ENCODE results near the gene PIGA. TPM values are rescaled to one million over a fixed set of nuclear protein-coding genes. Genes with fewer than 3 reads are reported as not detected.

The PIGA gene
- total and polyA plus RNA-seq, 2 donors from 2014 or later, result 5.7 to 15.5 TPM

GRCh38 chrX:15382813-15383212 lies 47.5 kb upstream of the PIGA start:
- Histone ChIP-seq H3K27me3 (ENCODE audit: control insufficient read depth, insufficient read depth, low read length) (peaks cover 2% of the 10 kb centered on the region), H3K36me3 (ENCODE audit: control insufficient read depth in 2 of 3, insufficient read depth in 3 of 3, low read length in 3 of 3) (no peaks in the 10 kb centered on the region), H3K9ac (ENCODE audit: low read length in 3 of 3) (no peak overlapping the region), H3K9me3 (ENCODE audit: control insufficient read depth in 2 of 3, insufficient read depth in 1 of 3, low read length in 3 of 3) (no peaks in the 10 kb centered on the region), H3K27ac (ENCODE audit: low read depth in 2 of 2, low read length in 2 of 2) (no peak overlapping the region), H3K4me1 (ENCODE audit: control insufficient read depth in 2 of 3, insufficient read depth in 2 of 3, low read depth in 1 of 3, low read length in 3 of 3) (no peaks in the 10 kb centered on the region), H3K4me3 (ENCODE audit: low read length in 3 of 3) (no peak overlapping the region)
- TF ChIP-seq CTCF (IDR thresholded peaks at IDR 0.05; ENCODE audit: borderline replicate concordance, extremely low read depth, insufficient read depth), result no peak
- intact Hi-C loops (cut with DNase I), result no loop called here
- FAIRE-seq (no peak), DNase-seq (no peak)

GRCh38 chrX:15376956-15377355 lies 41.6 kb upstream of the PIGA start:
- Histone ChIP-seq H3K9me3 (ENCODE audit: control insufficient read depth in 2 of 3, insufficient read depth in 1 of 3, low read length in 3 of 3) (no peaks in the 10 kb centered on the region), H3K27me3 (ENCODE audit: control insufficient read depth, insufficient read depth, low read length) (peaks cover 7% of the 10 kb centered on the region), H3K4me3 (ENCODE audit: low read length in 3 of 3) (no peak overlapping the region), H3K36me3 (ENCODE audit: control insufficient read depth in 2 of 3, insufficient read depth in 3 of 3, low read length in 3 of 3) (no peaks in the 10 kb centered on the region), H3K4me1 (ENCODE audit: control insufficient read depth in 2 of 3, insufficient read depth in 2 of 3, low read depth in 1 of 3, low read length in 3 of 3) (no peaks in the 10 kb centered on the region), H3K27ac (ENCODE audit: low read depth in 2 of 2, low read length in 2 of 2) (no peak overlapping the region), H3K9ac (ENCODE audit: low read length in 3 of 3) (no peak overlapping the region)
- FAIRE-seq (no peak), DNase-seq (no peak)
- no peak for TF ChIP-seq CTCF (IDR thresholded peaks at IDR 0.05; ENCODE audit: borderline replicate concordance, extremely low read depth, insufficient read depth)
- intact Hi-C loops (cut with DNase I), result no loop called here

GRCh38 chrX:15373976-15374375 lies 38.7 kb upstream of the PIGA start:
- intact Hi-C loops (cut with DNase I), result no loop called here
- DNase-seq, result no peak
- Histone ChIP-seq H3K9me3 (ENCODE audit: control insufficient read depth in 2 of 3, insufficient read depth in 1 of 3, low read length in 3 of 3) (no peaks in the 10 kb centered on the region), H3K36me3 (ENCODE audit: control insufficient read depth in 2 of 3, insufficient read depth in 3 of 3, low read length in 3 of 3) (no peaks in the 10 kb centered on the region), H3K4me3 (ENCODE audit: low read length in 3 of 3) (no peak overlapping the region), H3K4me1 (ENCODE audit: control insufficient read depth in 2 of 3, insufficient read depth in 2 of 3, low read depth in 1 of 3, low read length in 3 of 3) (no peaks in the 10 kb centered on the region), H3K27me3 (ENCODE audit: control insufficient read depth, insufficient read depth, low read length) (peaks cover 7% of the 10 kb centered on the region), H3K9ac (ENCODE audit: low read length in 3 of 3) (no peak overlapping the region), H3K27ac (ENCODE audit: low read depth in 2 of 2, low read length in 2 of 2) (no peak overlapping the region)
- TF ChIP-seq CTCF (IDR thresholded peaks at IDR 0.05; ENCODE audit: borderline replicate concordance, extremely low read depth, insufficient read depth), result no peak
- no peak for FAIRE-seq
